GM19372 (cell line): ENCODE data around the gene ARHGAP1.
"Not testable (repeated sequence)": the region's sequence is repeated elsewhere in the genome, so short reads cannot be mapped to it uniquely, and the experiment has no call there.

Experiments
- ATAC-seq: cut with Tn5 transposase; IDR thresholded peaks from one replicate; pipeline ENCODE4 v1.9.1; 2021; ENCODE audit warnings: mild to moderate bottlenecking, low read depth, moderate library complexity; ENCODE audit not compliant: unreplicated experiment

ARHGAP1 gene

DNA sequence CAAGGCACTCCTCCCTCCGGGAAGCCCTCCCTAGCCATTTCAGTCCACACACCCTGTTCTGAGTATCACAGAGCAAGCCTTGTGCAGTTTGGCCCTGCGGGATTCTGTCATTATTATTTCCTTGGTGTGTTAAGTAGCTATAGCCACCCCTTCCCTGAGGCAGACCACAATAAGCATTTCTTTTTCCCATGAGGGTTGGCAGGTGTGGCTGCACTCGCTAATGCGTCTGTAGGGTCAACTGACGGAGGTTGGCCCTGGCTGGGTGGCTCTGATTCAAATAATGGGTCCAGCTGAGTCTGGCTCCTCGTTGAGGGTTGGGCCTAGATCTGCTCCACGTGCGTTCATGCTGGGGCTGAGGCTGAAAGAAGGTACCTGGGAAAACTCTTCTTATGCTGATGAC is 23.7 kb upstream of the ARHGAP1 start:
- ATAC-seq = no peak

DNA sequence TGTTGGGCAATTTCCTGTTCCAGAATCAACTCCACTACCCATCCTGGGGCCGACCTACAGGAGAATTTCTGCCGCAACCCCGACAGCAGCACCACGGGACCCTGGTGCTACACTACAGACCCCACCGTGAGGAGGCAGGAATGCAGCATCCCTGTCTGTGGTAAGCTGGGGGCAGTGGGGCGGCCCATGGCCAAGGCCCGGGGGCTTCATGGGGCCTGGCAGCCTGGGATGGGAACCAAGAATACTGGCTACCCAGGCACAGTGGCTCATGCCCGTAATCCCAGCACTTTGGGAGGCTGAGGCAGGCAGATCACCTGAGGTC is 22.9 kb upstream of the ARHGAP1 start:
- ATAC-seq = no peak

DNA sequence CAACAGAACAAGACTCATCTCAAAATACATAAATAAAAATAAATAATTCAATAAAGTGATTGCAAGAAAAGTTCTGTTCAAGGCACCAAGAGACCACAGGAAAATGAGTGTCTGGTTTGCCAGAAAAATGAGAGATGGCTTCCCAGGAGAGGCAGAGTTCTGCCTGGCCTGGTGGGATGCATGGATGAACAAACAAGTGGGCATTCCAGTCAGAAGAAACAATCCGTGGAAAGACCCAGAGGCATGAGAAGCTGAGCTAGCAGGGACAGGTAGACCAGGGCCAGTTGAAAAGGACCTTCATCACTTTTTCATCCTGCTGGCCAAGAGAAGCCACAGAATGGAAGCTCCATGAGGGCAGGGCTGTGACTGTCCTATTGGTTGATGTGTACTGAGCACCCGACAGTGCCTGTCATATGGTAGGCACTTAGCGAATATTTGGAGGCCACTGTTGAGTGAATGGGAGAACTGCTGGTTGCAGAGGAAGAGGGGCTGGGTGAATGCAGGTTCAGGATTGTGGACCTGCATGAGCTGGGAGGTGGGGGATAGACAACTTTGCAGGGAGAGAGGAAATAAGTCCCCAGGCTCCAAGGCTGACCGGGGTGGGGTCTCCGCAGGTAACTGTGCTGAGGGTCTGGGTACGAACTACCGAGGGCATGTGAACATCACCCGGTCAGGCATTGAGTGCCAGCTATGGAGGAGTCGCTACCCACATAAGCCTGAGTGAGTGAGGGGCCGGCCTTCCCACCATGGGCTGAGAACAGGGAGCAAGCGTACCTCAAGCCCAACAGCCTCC is 22.3 kb upstream of the ARHGAP1 start:
- no peak for ATAC-seq

DNA sequence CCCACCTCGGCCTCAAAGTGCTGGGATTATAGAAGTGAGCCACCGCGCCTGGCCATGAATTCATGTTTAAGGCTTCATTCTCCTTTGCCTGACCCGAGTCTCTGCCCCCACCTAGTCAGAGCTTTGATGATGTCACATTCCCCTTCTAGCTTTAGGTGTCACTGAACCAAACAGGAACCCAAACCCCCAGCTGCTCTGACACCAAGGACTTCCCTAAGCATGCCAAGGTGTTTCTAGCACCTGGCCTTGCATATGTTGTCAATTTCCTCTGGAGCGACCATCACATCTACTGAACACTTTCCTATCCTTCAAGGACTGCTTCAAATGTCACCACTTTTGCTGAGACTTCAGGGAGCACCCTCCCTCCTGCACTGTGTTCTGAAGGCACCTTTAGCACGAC is 20.9 kb upstream of the ARHGAP1 start:
- no peak for ATAC-seq

DNA sequence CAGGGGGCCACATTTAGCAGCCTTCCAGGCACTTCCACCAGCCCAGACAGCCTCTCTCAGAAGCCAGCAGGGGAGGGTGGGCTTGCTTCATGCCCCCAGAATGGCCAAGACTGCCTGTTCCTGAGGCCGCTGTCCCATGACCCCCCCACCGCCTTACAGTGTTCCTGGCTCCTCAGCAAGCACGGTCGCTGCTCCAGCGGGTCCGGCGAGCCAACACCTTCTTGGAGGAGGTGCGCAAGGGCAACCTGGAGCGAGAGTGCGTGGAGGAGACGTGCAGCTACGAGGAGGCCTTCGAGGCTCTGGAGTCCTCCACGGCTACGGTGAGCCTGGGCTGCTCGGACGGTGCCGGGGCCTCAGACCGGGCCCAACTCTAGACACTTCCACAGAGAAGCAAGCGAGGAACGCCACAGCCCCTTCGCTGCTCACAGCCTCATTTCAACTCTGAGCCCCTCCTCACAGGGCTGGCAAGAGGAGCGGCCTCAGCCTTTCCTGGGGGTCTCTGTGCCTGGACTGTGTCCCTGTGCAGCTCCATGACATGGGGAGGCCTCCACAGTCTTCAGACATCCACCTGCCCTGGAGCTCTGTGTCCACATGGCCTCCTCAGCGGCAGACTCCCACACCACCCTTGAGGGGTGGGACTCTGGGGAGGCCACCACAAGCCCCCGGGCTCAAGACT is 19.3 kb upstream of the ARHGAP1 start:
- no peak for ATAC-seq

DNA sequence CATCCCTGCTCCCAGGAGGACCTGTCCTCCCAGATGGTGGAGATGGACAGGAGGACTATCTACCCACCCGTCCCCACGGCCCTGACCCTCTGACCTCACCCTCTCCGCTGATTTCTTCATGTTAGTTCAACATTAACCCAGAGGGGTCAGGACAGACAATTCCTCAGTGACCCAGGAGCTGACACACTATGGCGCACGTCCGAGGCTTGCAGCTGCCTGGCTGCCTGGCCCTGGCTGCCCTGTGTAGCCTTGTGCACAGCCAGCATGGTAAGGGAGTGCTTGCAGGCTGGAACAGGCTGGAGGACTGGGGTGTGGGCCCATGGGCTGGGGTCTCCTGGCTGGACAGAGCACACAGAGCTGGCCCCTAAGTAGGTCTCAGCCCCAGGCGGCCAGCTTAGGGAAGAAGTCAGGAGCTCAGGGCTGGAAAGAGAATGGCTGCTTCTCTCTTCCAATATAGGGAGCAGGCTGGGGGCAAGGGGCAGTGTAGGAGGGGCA is 18.7 kb upstream of the ARHGAP1 start, which contains the start of gene F2:
Gene F2, plus strand, starts transcription at position 166 of the 495 bp plus-strand sequence. Its CDS starts 23 bp downstream, at position 189.
- ATAC-seq = no peak

DNA sequence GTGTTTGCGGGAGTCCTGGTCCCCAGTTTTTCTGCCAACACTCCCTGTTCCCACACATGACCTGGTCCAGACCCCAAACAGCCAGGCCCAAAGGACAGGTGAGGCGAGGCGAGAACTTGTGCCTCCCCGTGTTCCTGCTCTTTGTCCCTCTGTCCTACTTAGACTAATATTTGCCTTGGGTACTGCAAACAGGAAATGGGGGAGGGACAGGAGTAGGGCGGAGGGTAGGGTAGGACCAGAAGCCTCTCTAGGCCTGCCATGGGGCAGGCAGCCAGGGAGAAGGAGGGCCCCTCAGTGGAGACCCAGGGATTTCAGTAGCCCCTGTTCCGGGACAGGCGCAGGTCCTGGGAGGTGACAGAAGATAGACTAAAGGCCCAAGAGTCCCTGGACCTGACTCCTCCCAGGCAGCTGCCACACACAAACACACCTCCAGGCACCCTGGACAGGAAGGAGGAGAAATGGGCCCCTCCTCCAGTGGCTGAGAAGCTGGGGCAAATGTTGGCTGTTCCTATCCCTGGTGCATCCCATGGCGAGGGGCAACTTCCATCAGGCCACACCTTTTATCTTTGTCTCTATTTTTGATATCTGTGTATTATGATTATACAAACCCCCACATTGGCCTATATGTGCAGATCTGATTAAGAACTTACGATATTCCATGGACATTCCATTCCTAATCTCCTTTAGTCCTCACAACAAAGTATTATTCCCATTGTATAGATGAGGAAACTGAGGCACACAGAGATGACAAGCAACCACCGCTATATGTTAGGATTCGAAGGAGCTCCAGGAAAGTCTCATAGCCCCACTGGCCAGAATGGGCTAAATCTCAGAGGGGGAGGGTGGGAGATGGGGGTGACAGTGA is 18.0 kb upstream of the ARHGAP1 start:
- no peak for ATAC-seq

DNA sequence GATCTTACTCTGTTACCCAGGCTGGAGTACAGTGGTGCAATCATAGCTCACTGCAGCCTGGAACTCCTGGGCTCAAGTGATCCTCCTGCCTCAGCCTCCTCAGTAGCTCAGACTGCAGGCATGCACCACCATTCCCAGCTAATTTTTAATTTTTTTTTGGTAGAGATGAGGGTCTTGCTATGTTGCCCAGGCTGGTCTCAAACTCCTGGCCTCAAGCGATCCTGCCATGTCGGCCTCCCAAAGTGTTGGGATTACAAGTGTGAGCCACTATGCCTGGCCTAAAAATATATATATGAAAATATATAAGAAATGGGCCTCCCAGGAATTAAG is 17.4 kb upstream of the ARHGAP1 start:
- not testable (repeated sequence) for ATAC-seq

DNA sequence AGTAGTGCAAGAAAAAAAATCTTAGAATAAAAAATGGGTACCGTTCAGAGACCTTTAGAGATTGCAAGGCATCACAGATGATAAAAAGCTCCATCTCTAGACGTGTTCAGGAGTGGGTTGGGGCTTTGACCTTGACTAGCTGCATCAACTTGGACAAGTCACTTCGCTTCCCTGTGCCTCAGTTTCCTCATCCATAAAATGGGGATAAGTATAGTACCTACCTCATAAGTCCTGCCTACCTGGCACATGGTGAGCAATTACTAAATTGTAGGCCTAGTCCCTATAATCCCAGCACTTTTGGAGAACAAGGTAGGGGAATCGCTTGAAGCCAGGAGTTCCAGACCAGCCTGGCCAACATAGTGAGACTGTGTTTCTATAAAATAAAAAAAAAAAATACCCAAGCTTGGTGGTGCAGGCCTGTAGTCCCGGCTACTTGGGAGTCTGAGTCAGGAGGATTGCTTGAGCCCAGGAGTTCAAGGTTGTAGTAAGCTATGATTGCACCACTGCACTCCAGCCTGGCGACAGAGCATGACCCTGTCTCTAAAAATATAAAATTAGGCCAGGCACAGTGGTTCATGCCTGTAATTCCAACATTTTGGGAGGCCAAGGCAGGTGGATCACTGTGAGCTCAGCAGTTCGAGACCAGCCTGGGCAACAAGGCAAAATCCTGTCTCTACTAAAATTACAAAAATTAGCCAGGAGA is 12.6 kb upstream of the ARHGAP1 start:
- no peak for ATAC-seq

DNA sequence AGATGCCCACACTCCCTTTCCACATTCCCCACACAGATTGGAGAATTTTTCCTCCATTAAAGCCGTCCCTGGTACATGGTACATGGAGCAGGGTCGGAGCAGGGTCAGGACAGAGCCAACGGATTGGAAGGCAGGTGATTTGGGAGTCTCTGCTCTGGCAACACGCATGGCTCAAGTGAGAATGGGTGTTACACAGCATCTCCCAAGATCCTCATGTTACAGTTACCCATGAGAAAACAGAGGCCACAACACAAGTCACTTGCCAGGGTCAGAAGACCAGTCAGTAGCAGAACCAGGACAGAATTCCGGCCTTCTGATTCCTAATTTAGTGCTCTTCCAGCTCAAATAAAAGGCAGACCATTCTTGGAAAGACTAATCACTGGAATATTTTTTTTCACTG is 10.9 kb upstream of the ARHGAP1 start:
- ATAC-seq = no peak

DNA sequence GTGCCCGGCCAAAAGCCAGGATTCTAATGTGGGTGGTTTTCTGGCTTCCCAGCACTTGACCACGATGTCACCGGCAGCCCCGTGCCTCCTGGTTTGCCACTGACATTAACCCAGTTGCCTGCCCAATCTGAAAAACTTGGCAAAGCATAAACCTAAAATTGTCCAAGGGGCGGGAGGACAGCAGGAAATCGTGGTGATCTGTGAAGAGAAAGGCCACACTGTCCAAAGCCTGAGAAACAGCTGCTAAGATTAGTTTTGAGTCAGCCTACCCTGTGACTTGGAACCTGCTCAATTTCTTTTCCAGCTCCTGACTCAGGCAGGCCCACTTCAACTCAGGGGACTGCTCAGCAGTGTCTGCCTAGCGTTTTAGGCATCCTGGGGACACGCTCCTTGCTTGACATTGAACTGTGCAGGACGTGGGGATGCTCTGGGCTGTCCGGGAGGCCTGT is 10.4 kb upstream of the ARHGAP1 start:
- no peak for ATAC-seq

DNA sequence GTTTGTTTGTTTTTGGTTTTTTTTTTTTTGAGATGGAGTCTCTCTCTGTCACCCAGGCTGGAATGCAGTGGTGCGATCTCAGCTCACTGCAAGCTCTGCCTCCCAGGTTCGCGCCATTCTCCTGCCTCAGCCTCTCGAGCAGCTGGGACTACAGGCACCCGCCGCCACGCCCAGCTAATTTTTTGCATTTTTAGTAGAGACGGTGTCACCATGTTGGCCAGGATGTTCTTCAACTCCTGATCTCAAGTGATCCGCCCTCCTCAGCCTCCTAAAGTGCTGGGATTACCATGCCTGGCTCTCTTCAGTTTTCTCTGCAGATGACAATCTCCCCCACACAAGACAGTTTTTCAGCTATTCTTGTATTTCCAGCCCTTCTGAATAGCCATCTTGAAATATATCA is 8.9 kb upstream of the ARHGAP1 start:
- ATAC-seq = not testable (repeated sequence)

DNA sequence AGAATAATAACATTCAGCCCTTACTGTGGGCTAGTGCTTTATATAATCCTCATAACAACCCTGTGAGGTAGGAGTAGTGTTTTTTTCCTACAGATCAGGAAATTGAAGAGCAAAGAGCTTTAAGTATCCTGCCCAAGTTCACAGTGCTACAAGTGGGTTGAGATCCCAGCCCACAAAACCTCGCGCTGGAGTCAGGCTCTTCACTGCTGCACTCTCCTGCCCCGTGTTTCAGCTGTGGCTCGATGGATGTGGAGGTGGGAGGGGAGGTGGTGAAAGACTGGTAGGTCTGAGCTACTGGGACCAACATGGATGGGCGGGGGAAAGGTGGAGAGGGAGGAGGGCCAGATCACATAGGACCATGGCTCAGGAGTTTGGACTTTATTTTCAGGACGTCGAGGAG is 6.5 kb upstream of the ARHGAP1 start:
- ATAC-seq = no peak

DNA sequence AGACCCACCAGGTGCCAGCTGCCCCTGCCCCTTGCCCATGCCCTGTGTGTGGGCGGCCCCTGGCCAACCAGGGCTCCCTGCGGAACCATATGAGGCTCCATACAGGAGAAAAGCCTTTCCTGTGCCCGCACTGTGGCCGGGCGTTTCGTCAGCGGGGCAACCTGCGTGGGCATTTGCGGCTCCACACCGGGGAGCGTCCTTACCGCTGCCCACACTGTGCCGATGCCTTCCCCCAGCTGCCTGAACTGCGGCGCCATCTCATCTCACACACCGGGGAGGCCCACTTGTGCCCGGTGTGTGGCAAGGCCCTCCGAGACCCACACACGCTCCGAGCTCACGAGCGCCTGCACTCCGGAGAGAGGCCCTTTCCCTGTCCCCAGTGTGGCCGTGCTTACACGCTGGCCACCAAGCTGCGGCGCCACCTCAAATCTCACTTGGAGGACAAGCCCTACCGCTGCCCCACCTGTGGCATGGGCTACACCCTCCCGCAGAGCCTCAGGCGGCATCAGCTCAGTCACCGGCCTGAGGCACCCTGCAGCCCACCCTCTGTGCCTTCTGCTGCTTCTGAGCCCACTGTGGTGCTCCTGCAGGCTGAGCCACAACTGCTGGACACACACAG is 4.8 kb upstream of the ARHGAP1 start:
- ATAC-seq = no peak

DNA sequence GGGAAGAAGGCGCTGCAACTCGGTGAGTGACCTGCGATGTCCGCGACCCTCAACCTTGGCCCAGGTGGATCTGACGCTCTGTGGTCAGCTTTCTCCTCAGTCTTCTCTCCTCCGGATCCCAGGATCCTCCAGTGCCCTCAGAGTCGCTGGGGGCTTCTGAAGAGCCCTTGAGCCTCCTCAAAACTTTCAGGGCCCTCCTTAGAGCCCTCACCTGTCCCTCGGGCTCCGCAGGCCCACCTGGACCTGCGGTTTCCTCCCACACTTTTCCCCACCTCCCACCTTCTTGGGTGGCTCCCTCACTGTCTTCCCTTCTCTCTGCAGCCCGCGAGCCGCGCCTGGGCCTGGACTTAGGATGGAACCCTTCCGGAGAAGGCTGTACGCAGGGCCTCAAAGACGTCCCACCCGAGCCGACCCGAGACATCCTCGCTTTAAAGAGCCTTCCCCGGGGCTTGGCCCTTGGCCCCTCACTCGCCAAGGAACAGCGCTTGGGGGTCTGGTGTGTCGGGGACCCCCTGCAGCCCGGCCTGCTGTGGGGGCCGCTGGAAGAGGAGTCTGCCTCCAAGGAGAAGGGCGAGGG is 747 bp upstream of the ARHGAP1 start:
- ATAC-seq = no peak

DNA sequence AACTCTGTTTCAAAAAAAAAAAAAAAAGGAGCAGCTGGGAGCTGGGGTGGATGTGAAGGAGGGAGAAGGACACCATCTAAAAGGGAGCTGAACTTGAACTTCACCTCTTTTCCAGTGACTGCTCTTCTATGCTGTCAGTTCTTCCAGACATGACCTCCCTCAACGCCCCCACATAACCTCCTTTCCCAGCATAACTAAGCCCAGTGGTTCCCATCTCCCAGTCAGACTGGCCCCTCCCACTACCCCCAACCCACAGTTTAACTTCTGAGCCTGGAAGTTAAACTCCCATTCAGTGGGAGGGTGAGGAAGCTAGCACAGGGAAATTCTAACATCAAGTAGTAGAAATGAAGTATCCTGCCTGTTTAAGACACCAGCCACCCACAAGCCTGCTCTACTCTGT is 1.8 kb downstream of the ARHGAP1 start:
- no peak for ATAC-seq

DNA sequence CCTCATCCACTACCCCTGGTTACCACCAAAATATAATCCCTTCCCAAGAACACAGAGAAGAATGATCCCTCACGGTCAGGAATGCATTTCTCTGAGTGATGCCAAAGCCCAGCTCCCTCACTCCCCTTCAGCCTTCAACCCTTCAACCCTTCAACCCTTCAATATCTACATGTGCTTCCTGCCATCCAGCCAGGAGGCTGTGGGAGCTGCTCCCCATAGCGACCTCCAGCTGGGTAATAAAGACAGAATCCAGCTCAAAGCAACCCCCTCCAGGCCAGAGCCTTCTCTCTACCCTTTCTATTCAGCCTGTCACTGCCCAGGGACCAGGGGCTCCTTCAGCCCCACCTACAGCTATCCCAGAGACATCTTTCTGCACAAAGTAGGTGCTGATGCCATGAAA is 2.7 kb downstream of the ARHGAP1 start:
- ATAC-seq = no peak

DNA sequence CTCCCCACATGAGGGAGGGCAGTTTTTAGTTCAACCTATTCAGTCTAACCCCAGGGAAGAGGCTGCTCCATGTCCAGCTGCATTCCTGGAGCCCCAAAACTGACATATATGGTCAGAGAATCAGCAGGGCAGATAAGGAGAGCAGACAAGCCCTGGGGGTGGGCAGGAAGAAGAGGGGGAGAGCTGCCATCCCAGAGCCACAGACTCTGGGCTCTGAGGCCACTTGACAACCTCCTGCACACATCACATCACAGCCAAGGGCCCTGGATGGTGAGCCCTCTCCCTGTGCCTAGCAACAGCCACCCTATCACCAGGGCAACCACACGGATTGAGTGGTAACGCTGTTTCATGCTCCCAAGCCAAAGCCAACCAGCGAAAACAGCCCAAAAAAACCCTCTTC is 3.1 kb downstream of the ARHGAP1 start:
- no peak for ATAC-seq

DNA sequence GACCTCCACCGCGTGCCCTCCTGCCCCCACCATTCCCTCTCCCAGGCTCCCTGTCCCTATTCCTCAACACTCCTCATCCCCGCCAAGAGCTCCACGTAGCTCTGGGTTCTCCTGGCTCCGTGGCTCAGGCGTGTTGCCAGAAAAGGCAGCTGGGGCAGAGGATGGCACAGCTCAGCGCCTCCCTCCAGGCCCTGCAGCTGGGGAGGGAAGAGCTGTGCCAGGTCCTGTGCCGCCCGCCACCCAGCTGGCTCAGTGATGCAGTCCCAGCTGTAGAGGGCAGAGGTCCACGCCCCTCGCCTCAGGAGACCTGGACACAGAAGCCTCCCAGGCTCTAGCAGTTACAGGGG is 4.2 kb downstream of the ARHGAP1 start:
- no peak for ATAC-seq
